Hepatocyte (in vitro differentiated cells): ENCODE results near the gene KRT84. TPM values are rescaled to one million over a fixed set of nuclear protein-coding genes. Genes with fewer than 3 reads are reported as not detected.
"Not testable (repeated sequence)": the region's sequence is repeated elsewhere in the genome, so short reads cannot be mapped to it uniquely, and the experiment has no call there.

Experiments
- DNase-seq: peaks from one replicate; pipeline ENCODE4 v3.0.0-alpha.2; 2016; ENCODE audit warnings: low spot score
- H2AFZ ChIP-seq: fragments of 200-600 bp; sonication (generic); 2 replicates; pipeline ENCODE4 v1.6.0; 2016; ENCODE audit warnings: antibody characterized with exemption, mild to moderate bottlenecking
- H3K27ac ChIP-seq: fragments of 200-600 bp; sonication (generic); 2 replicates; pipeline ENCODE4 v1.5.1; 2016; ENCODE audit warnings: mild to moderate bottlenecking
- H3K27me3 ChIP-seq: fragments of 200-600 bp; sonication (generic); 2 replicates; pipeline ENCODE4 v1.6.1; 2016
- H3K36me3 ChIP-seq: fragments of 200-600 bp; sonication (generic); replicated peaks from 2 replicates; pipeline ENCODE4 v1.5.1; 2016; ENCODE audit warnings: low read depth; ENCODE audit not compliant: insufficient read depth
- H3K4me1 ChIP-seq: fragments of 200-600 bp; sonication (generic); 2 replicates; pipeline ENCODE4 v1.5.1; 2016; ENCODE audit warnings: mild to moderate bottlenecking, moderate library complexity; ENCODE audit not compliant: insufficient read depth
- H3K4me2 ChIP-seq: fragments of 200-600 bp; sonication (generic); 2 replicates; pipeline ENCODE4 v1.6.0; 2016
- H3K4me3 ChIP-seq: fragments of 200-600 bp; sonication (generic); 2 replicates; pipeline ENCODE4 v1.5.1; 2016; ENCODE audit warnings: mild to moderate bottlenecking
- H3K79me2 ChIP-seq: fragments of 200-600 bp; sonication (generic); 2 replicates; pipeline ENCODE4 v1.6.0; 2017; ENCODE audit warnings: mild to moderate bottlenecking
- H3K9me2 ChIP-seq: fragments of 200-600 bp; sonication (generic); replicated peaks from 2 replicates; pipeline ENCODE4 v1.6.0; 2017; ENCODE audit warnings: mild to moderate bottlenecking; ENCODE audit not compliant: insufficient read depth
- H3K9me3 ChIP-seq: fragments of 200-600 bp; sonication (generic); 2 replicates; pipeline ENCODE4 v1.5.1; 2016; ENCODE audit warnings: low read depth, mild to moderate bottlenecking
- H4K20me1 ChIP-seq: fragments of 200-600 bp; sonication (generic); 2 replicates; pipeline ENCODE4 v1.6.0; 2016; ENCODE audit warnings: mild to moderate bottlenecking; ENCODE audit not compliant: insufficient read depth, poor library complexity, severe bottlenecking
- CTCF ChIP-seq: fragments of 200-600 bp; sonication (generic); IDR thresholded peaks from 2 replicates; pipeline ENCODE4 v1.5.1; 2016; ENCODE audit warnings: antibody characterized with exemption, mild to moderate bottlenecking; ENCODE audit not compliant: poor library complexity
- EZH2 ChIP-seq: fragments of 200-600 bp; sonication (generic); IDR thresholded peaks from 2 replicates; pipeline ENCODE4 v1.6.1; 2016; ENCODE audit warnings: antibody characterized with exemption, mild to moderate bottlenecking, borderline replicate concordance
- EZH2phosphoT487 ChIP-seq: fragments of 200-600 bp; sonication (generic); IDR thresholded peaks from one replicate; pipeline ENCODE4 v1.6.1; 2018; ENCODE audit warnings: antibody characterized with exemption, mild to moderate bottlenecking, low read depth, moderate library complexity; ENCODE audit not compliant: unreplicated experiment, severe bottlenecking
- WGBS: methylation state at CpG from one replicate; pipeline ENCODE4 v1.1.6; 2016; ENCODE audit warnings: low lambda C conversion rate; ENCODE audit errors: missing lambda C conversion rate; 5-methylcytosine and 5-hydroxymethylcytosine counted together
- polyA plus RNA-seq: library from polyadenylated mRNA; unstranded; fragments of >200 nt; fragmentation: Nextera tagmentation; extraction: Ambion mirVana; gene quantifications from 2 replicates; pipeline ENCODE4 v1.2.1, GENCODE V29; 2016
- total RNA-seq: library from RNA; depleted of rRNA; stranded (reverse); fragments of >200 nt; gene quantifications from 2 replicates; pipeline ENCODE4 v1.2.3, GENCODE V29; 2014

KRT84 gene
- total and polyA plus RNA-seq, 2 experiments from 2014 or later = not detected

GRCh38 chr12:52413782-52414345 lies 28.4 kb upstream of the KRT84 start:
- TF ChIP-seq EZH2 = no peak
- TF ChIP-seq CTCF = no peak
- TF ChIP-seq EZH2phosphoT487 = no peak
- H3K9me2 ChIP-seq = no peaks in the 10 kb centered on the region

GRCh38 chr12:52413202-52413601 lies 27.8 kb upstream of the KRT84 start:
- H3K9me2 ChIP-seq = no peaks in the 10 kb centered on the region
- H3K9me3 ChIP-seq = no peaks in the 10 kb centered on the region
- no peak overlapping the region for H3K4me2 ChIP-seq

More at GRCh38 chr12:52413782-52414345, 28.4 kb upstream of the KRT84 start:
- Histone ChIP-seq H3K27me3 (no peaks in the 10 kb centered on the region), H3K9me3 (no peaks in the 10 kb centered on the region), H3K79me2 (no peaks in the 10 kb centered on the region), H3K4me1 (peaks cover 3% of the 10 kb centered on the region), H3K36me3 (no peaks in the 10 kb centered on the region), H2AFZ (no peak overlapping the region), H3K4me3 (no peak overlapping the region), H3K4me2 (no peak overlapping the region), H3K27ac (no peak overlapping the region), H4K20me1 (no peaks in the 10 kb centered on the region)
- 80% methylated on average over 8 of the region's 8 CpGs for WGBS
- no peak for DNase-seq

GRCh38 chr12:52411815-52412214 lies 26.4 kb upstream of the KRT84 start:
- no peak for DNase-seq
- H4K20me1 ChIP-seq = no peaks in the 10 kb centered on the region
- peaks cover 3% of the 10 kb centered on the region for H3K4me1 ChIP-seq
- 84% methylated on average over 10 of the region's 10 CpGs for WGBS
- H3K27ac ChIP-seq = no peak overlapping the region
- H3K4me3 ChIP-seq = no peak overlapping the region
- TF ChIP-seq EZH2phosphoT487 = no peak
- TF ChIP-seq CTCF = no peak
- TF ChIP-seq EZH2 = no peak
- no peaks in the 10 kb centered on the region for H3K27me3 ChIP-seq
- no peaks in the 10 kb centered on the region for H3K79me2 ChIP-seq
- no peaks in the 10 kb centered on the region for H3K36me3 ChIP-seq
- no peaks in the 10 kb centered on the region for H3K9me2 ChIP-seq
- no peak overlapping the region for H2AFZ ChIP-seq
- no peak overlapping the region for H3K4me2 ChIP-seq
- no peaks in the 10 kb centered on the region for H3K9me3 ChIP-seq

More at GRCh38 chr12:52413202-52413601, 27.8 kb upstream of the KRT84 start:
- DNase-seq = no peak
- no peak overlapping the region for H3K27ac ChIP-seq
- TF ChIP-seq CTCF = no peak
- no peak for TF ChIP-seq EZH2
- TF ChIP-seq EZH2phosphoT487 = no peak
- no peaks in the 10 kb centered on the region for H3K36me3 ChIP-seq
- no peaks in the 10 kb centered on the region for H3K27me3 ChIP-seq
- no peak overlapping the region for H3K4me3 ChIP-seq
- no peak overlapping the region for H2AFZ ChIP-seq
- 46% methylated on average over 4 of the region's 4 CpGs for WGBS
- peaks cover 3% of the 10 kb centered on the region for H3K4me1 ChIP-seq
- H4K20me1 ChIP-seq = no peaks in the 10 kb centered on the region
- no peaks in the 10 kb centered on the region for H3K79me2 ChIP-seq

- H3K27ac ChIP-seq, H3K9me2 ChIP-seq, H4K20me1 ChIP-seq, H2AFZ ChIP-seq, H3K4me3 ChIP-seq, H3K79me2 ChIP-seq, DNase-seq, H3K4me2 ChIP-seq, H3K4me1 ChIP-seq, H3K36me3 ChIP-seq, H3K27me3 ChIP-seq, H3K9me3 ChIP-seq: not testable (repeated sequence)
- no CpG with 5 or more reads among the region's 1 CpG for WGBS
Measured at GRCh38 chr12:52410589-52411248, 25.3 kb upstream of the KRT84 start.
